GM23338 (cell line): ENCODE results near the gene CRACR2A. TPM values are rescaled to one million over a fixed set of nuclear protein-coding genes. Genes with fewer than 3 reads are reported as not detected.

Experiments used
- polyA plus RNA-seq: library from polyadenylated mRNA; unstranded; fragments of >200 nt; fragmentation: Nextera tagmentation; extraction: Ambion mirVana; gene quantifications from 2 replicates; pipeline ENCODE4 v1.2.1, GENCODE V29; 2016
- small RNA-seq: library from RNA; depleted of rRNA; stranded (forward); fragments of <200 nt; gene quantifications from one replicate; pipeline ENCODE3, GENCODE V24; 2014; ENCODE audit warnings: low replicate concordance
- total RNA-seq: library from RNA; depleted of rRNA; stranded (reverse); fragments of >200 nt; shearing (Covaris generic); gene quantifications from 2 replicates; pipeline ENCODE4 v1.2.3, GENCODE V29; 2014; rRNA removed
- TF ChIP-seq, protein P1 (sequence below): fragments of 250-450 bp; sonication (Bioruptor Pico); IDR thresholded peaks from 2 replicates; pipeline ENCODE4 v1.5.0; 2020; ENCODE audit warnings: mild to moderate bottlenecking, moderate library complexity

CRACR2A gene
- total and polyA plus RNA-seq, 2 experiments from 2014 or later = 1.5 to 3.0 TPM

- TF ChIP-seq, protein P1, sequence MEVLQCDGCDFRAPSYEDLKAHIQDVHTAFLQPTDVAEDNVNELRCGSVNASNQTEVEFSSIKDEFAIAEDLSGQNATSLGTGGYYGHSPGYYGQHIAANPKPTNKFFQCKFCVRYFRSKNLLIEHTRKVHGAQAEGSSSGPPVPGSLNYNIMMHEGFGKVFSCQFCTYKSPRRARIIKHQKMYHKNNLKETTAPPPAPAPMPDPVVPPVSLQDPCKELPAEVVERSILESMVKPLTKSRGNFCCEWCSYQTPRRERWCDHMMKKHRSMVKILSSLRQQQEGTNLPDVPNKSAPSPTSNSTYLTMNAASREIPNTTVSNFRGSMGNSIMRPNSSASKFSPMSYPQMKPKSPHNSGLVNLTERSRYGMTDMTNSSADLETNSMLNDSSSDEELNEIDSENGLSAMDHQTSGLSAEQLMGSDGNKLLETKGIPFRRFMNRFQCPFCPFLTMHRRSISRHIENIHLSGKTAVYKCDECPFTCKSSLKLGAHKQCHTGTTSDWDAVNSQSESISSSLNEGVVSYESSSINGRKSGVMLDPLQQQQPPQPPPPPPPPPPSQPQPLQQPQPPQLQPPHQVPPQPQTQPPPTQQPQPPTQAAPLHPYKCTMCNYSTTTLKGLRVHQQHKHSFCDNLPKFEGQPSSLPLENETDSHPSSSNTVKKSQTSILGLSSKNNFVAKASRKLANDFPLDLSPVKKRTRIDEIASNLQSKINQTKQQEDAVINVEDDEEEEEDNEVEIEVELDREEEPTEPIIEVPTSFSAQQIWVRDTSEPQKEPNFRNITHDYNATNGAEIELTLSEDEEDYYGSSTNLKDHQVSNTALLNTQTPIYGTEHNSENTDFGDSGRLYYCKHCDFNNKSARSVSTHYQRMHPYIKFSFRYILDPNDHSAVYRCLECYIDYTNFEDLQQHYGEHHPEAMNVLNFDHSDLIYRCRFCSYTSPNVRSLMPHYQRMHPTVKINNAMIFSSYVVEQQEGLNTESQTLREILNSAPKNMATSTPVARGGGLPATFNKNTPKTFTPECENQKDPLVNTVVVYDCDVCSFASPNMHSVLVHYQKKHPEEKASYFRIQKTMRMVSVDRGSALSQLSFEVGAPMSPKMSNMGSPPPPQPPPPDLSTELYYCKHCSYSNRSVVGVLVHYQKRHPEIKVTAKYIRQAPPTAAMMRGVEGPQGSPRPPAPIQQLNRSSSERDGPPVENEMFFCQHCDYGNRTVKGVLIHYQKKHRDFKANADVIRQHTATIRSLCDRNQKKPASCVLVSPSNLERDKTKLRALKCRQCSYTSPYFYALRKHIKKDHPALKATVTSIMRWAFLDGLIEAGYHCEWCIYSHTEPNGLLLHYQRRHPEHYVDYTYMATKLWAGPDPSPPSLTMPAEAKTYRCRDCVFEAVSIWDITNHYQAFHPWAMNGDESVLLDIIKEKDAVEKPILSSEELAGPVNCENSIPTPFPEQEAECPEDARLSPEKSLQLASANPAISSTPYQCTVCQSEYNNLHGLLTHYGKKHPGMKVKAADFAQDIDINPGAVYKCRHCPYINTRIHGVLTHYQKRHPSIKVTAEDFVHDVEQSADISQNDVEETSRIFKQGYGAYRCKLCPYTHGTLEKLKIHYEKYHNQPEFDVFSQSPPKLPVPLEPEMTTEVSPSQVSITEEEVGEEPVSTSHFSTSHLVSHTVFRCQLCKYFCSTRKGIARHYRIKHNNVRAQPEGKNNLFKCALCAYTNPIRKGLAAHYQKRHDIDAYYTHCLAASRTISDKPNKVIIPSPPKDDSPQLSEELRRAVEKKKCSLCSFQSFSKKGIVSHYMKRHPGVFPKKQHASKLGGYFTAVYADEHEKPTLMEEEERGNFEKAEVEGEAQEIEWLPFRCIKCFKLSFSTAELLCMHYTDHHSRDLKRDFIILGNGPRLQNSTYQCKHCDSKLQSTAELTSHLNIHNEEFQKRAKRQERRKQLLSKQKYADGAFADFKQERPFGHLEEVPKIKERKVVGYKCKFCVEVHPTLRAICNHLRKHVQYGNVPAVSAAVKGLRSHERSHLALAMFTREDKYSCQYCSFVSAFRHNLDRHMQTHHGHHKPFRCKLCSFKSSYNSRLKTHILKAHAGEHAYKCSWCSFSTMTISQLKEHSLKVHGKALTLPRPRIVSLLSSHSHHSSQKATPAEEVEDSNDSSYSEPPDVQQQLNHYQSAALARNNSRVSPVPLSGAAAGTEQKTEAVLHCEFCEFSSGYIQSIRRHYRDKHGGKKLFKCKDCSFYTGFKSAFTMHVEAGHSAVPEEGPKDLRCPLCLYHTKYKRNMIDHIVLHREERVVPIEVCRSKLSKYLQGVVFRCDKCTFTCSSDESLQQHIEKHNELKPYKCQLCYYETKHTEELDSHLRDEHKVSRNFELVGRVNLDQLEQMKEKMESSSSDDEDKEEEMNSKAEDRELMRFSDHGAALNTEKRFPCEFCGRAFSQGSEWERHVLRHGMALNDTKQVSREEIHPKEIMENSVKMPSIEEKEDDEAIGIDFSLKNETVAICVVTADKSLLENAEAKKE = no peak
Observed at GRCh38 chr12:3565985-3566384, 186.9 kb downstream of the CRACR2A start (continued).

Small RNAs within 50 kb of the gene (small RNA-seq; reads per million reads assigned to genes)
- gene RNU6-174P = not detected

Other genes starting within 250 kb of the CRACR2A start
- gene PARP11, start 120.3 kb upstream of the CRACR2A start, total RNA-seq = 10.8 and 11.5 TPM in 2 replicates
- gene PARP11, start 120.3 kb upstream of the CRACR2A start, polyA plus RNA-seq = 3.4 and 4.8 TPM in 2 replicates